Inflammatory macrophage (primary cell): ENCODE data around the gene COQ9.
"Not testable (repeated sequence)": the region's sequence is repeated elsewhere in the genome, so short reads cannot be mapped to it uniquely, and the experiment has no call there.

ENCODE experiments used
- DNase-seq, 2 donors: peaks; one replicate each; pipeline ENCODE4 v3.0.0-alpha.2; 2020 to 2022

Gene COQ9

GRCh38 chr16:57427307-57427706 lies 20.0 kb upstream of the COQ9 start:
- DNase-seq = no peak

- DNase-seq = no peak
Measured at GRCh38 chr16:57427824-57428223, 19.5 kb upstream of the COQ9 start.

GRCh38 chr16:57430955-57431354 lies 16.3 kb upstream of the COQ9 start:
- DNase-seq = peak; percentile 30 to 56

GRCh38 chr16:57432505-57432904 lies 14.8 kb upstream of the COQ9 start:
- no peak for DNase-seq

- DNase-seq = no peak
Measured at GRCh38 chr16:57432989-57433388, 14.3 kb upstream of the COQ9 start.

- DNase-seq = no peak
Measured at GRCh38 chr16:57434003-57434402, 13.3 kb upstream of the COQ9 start.

- DNase-seq = no peak
Measured at GRCh38 chr16:57435838-57436237, 11.4 kb upstream of the COQ9 start.

GRCh38 chr16:57439947-57440346 lies 7.3 kb upstream of the COQ9 start:
- not testable (repeated sequence) for DNase-seq

- not testable (repeated sequence) for DNase-seq
Measured at GRCh38 chr16:57440551-57440950, 6.7 kb upstream of the COQ9 start.

GRCh38 chr16:57444711-57445110 lies 2.6 kb upstream of the COQ9 start:
- no peak for DNase-seq

GRCh38 chr16:57445510-57445909 lies 1.8 kb upstream of the COQ9 start:
- no peak for DNase-seq

- DNase-seq = peak in 1 of 2 donors; percentile 34
Measured at GRCh38 chr16:57446531-57447185, 621 bp upstream of the COQ9 start.

- peak in 1 of 2 donors; percentile 8 for DNase-seq
Measured at GRCh38 chr16:57452021-57452420, 4.7 kb downstream of the COQ9 start.

- peak; percentile 87 to 92 for DNase-seq
Measured at GRCh38 chr16:57462209-57462977, 15.1 kb downstream of the COQ9 start, which contains the start of gene POLR2C. Gene POLR2C, plus strand, starts transcription at chr16:57462679. Its CDS starts 46 bp downstream, at chr16:57462725.

GRCh38 chr16:57462978-57463362 lies 15.7 kb downstream of the COQ9 start:
- peak; percentile 15 to 48 for DNase-seq

GRCh38 chr16:57464523-57464922 lies 17.2 kb downstream of the COQ9 start:
- no peak for DNase-seq

- no peak for DNase-seq
Measured at GRCh38 chr16:57468346-57468745, 21.1 kb downstream of the COQ9 start.

GRCh38 chr16:57469046-57469445 lies 21.8 kb downstream of the COQ9 start:
- DNase-seq = no peak

- no peak for DNase-seq
Measured at GRCh38 chr16:57469917-57470470, 22.7 kb downstream of the COQ9 start.

- peak; percentile 51 to 63 for DNase-seq
Measured at GRCh38 chr16:57470711-57471110, 23.4 kb downstream of the COQ9 start.

- DNase-seq = no peak
Measured at GRCh38 chr16:57471209-57471608, 23.9 kb downstream of the COQ9 start.

GRCh38 chr16:57471852-57472664 lies 24.8 kb downstream of the COQ9 start:
- DNase-seq = no peak

GRCh38 chr16:57472665-57473060 lies 25.4 kb downstream of the COQ9 start:
- DNase-seq = no peak
